K562 (cell line): ENCODE data around the gene CSNK1G3. TPM values are rescaled to one million over a fixed set of nuclear protein-coding genes. Genes with fewer than 3 reads are reported as not detected.
"Not testable (repeated sequence)": the region's sequence is repeated elsewhere in the genome, so short reads cannot be mapped to it uniquely, and the experiment has no call there.

Experiments
- ATAC-seq: fragments of 200-7000 bp; cut with Tn5 transposase; 3 replicates; pipeline ENCODE4 v1.9.1; 2020; ENCODE audit warnings: moderate library complexity
- BruUV-seq: library from RNA; stranded (reverse); fragments of 400-500 nt; replicated peaks from 2 replicates; lab custom pipeline; 2021; lab: Mats Ljungman, UMichigan
- CTCF ChIA-PET: fragments of 300-600 bp; formaldehyde crosslinking; extraction: SDS; loops from one replicate; lab custom pipeline; 2021; ENCODE audit warnings: low intra/inter-chr PET ratio; lab: Yijun Ruan, JAX
- POLR2A ChIA-PET: fragments of 300-600, 350-650 bp; sonication (Branson Sonifier 250); formaldehyde crosslinking; extraction: SDS; loops from one replicate; lab custom pipeline; 2021; ENCODE audit warnings: antibody characterized with exemption, inconsistent platforms; lab: Yijun Ruan, JAX
- DNase-seq, 4 experiments: peaks; one replicate each; pipeline versions ENCODE4 v3.0.0 to v3.0.0-alpha.2; 2011 to 2018; ENCODE audit warnings: low spot score in 3 of 4, mixed read lengths in 3 of 4; ENCODE audit errors: extremely low read depth in 1 of 4
- FAIRE-seq: peaks from 2 replicates; lab custom pipeline; 2011; peaks lifted over from hg19 to GRCh38; lab: Jason Lieb, UNC
- H2AFZ ChIP-seq: 2 replicates; pipeline ENCODE4 v1.6.0; 2011; ENCODE audit warnings: low read depth, low read length, control low read depth, inconsistent platforms
- H3K27ac ChIP-seq: fragments of 200-600 bp; 3 replicates; pipeline ENCODE4 v1.8.0; 2011; ENCODE audit warnings: low read depth, mild to moderate bottlenecking, control low read depth, inconsistent platforms, low read length, moderate library complexity, mixed read lengths; ENCODE audit errors: extremely low read depth
- H3K27me3 ChIP-seq, 2 experiments: fragments of 300-600 bp in 1 of 2; 2 replicates in 1 of 2; 3 replicates in 1 of 2; pipeline versions ENCODE4 v1.6.0 to v1.8.0; 2011; ENCODE audit warnings: inconsistent platforms in 2 of 2, low read length in 2 of 2, mild to moderate bottlenecking in 1 of 2, mixed read lengths in 1 of 2, moderate library complexity in 1 of 2; ENCODE audit not compliant: control insufficient read depth in 2 of 2, insufficient read depth in 2 of 2
- H3K36me3 ChIP-seq: fragments of 300-600 bp; 3 replicates; pipeline ENCODE4 v1.8.0; 2011; ENCODE audit warnings: mild to moderate bottlenecking, low read length, inconsistent platforms; ENCODE audit not compliant: control insufficient read depth, insufficient read depth
- H3K4me1 ChIP-seq, 2 experiments: fragments of 200-600 bp in 1 of 2; replicated peaks in 1 of 2; 2 replicates in 1 of 2; 3 replicates in 1 of 2; pipeline versions ENCODE4 v1.5.1 to v1.8.0; 2011; ENCODE audit warnings: inconsistent platforms in 2 of 2, low read length in 2 of 2, mild to moderate bottlenecking in 1 of 2, mixed read lengths in 1 of 2, moderate library complexity in 1 of 2; ENCODE audit not compliant: control insufficient read depth in 2 of 2, insufficient read depth in 2 of 2
- H3K4me2 ChIP-seq: 2 replicates; pipeline ENCODE4 v1.6.1; 2011; ENCODE audit warnings: low read length, control low read depth, inconsistent platforms, mixed read lengths; ENCODE audit not compliant: insufficient read depth
- H3K4me3 ChIP-seq: fragments of 200-600 bp; sonication (generic), shearing (Covaris generic); 2 replicates; pipeline ENCODE4 v1.5.1; 2016; ENCODE audit warnings: control low read depth, inconsistent platforms
- H3K79me2 ChIP-seq: fragments of 200-600 bp; 3 replicates; pipeline ENCODE4 v1.8.0; 2011; ENCODE audit warnings: low read length, inconsistent platforms; ENCODE audit not compliant: control insufficient read depth, insufficient read depth
- H3K9ac ChIP-seq, 2 experiments: 2 replicates each; pipeline versions ENCODE4 v1.6.0 to v1.6.1; 2011; ENCODE audit warnings: low read depth in 2 of 2, low read length in 2 of 2, control low read depth in 1 of 2, inconsistent platforms in 1 of 2, mild to moderate bottlenecking in 1 of 2, mixed read lengths in 1 of 2; ENCODE audit not compliant: insufficient read depth in 1 of 2
- H3K9me1 ChIP-seq: one replicate; pipeline ENCODE4 v1.6.0; 2011; ENCODE audit warnings: inconsistent platforms, mild to moderate bottlenecking, low read length, moderate library complexity; ENCODE audit not compliant: control insufficient read depth, insufficient read depth
- H3K9me3 ChIP-seq: replicated peaks from 2 replicates; pipeline ENCODE4 v1.5.1; 2011; ENCODE audit warnings: low read depth, low read length, inconsistent platforms; ENCODE audit not compliant: control insufficient read depth, insufficient read depth
- H4K20me1 ChIP-seq: replicated peaks from 2 replicates; pipeline ENCODE4 v1.6.1; 2011; ENCODE audit warnings: low read length, inconsistent platforms, mixed read lengths; ENCODE audit not compliant: control insufficient read depth, insufficient read depth
- CEBPB ChIP-seq: fragments of 450-650 bp; IDR thresholded peaks from 2 replicates; pipeline ENCODE4 v1.6.1; 2016; ENCODE audit warnings: missing genetic modification characterization, missing compliant biosample characterization
- CEBPG ChIP-seq, 3 experiments: fragments of 200-800 bp in 1 of 3; sonication (Bioruptor generic) in 1 of 3; sonication (generic) in 1 of 3; formaldehyde crosslinking in 1 of 3; IDR thresholded peaks in 2 of 3; conservative IDR thresholded peaks in 1 of 3; 2 replicates each; pipeline versions ENCODE4 v1.6.1 to v1.8.0; 2016 to 2022; ENCODE audit warnings: missing compliant biosample characterization in 2 of 3, missing genetic modification characterization in 2 of 3, mild to moderate bottlenecking in 1 of 3, missing genetic modification reagents in 1 of 3
- ZSCAN29 ChIP-seq: fragments of 450-650 bp; IDR thresholded peaks from 2 replicates; pipeline ENCODE4 v1.6.1; 2017
- WGBS: fragments of 100-300 bp; shearing (Covaris generic); methylation state at CpG from one replicate; pipeline ENCODE4 v1.1.6; 2016; ENCODE audit warnings: low coverage, mixed read lengths; ENCODE audit not compliant: insufficient coverage; ENCODE audit errors: missing lambda C conversion rate; 5-methylcytosine and 5-hydroxymethylcytosine counted together
- in situ Hi-C: fragments of 300-500 bp; cut with MboI; formaldehyde crosslinking; loops from 4 replicates; pipeline ENCODE4 v1.15.0; 2018; ENCODE audit warnings: inconsistent platforms, mixed read lengths
- intact Hi-C: fragments of 100-400 bp; cut with micrococcal nuclease; formaldehyde crosslinking; loops from 2 replicates; pipeline ENCODE4 v1.14.2; 2022
- polyA plus RNA-seq, 8 experiments: library from polyadenylated mRNA; depleted of rRNA in 4 of 8; stranded (reverse) in 5 of 8; unstranded in 3 of 8; fragments of >200 nt; fragmentation: Nextera tagmentation in 2 of 8; fragmentation: Illumina TruSeq in 1 of 8; extraction: Ambion mirVana in 2 of 8; extraction: Trizol in 1 of 8; gene quantifications; 2 replicates each; pipeline versions ENCODE4 v1.2.1 to v1.2.3, GENCODE V29; 2011 to 2014; ENCODE audit warnings: inconsistent platforms in 1 of 8, missing spikeins in 1 of 8
- total RNA-seq, 7 experiments: library from RNA; depleted of rRNA in 6 of 7; stranded (reverse); fragments of >200 nt in 6 of 7; fragmentation: Illumina TruSeq in 2 of 7; extraction: Trizol in 2 of 7; gene quantifications; 2 replicates each; pipeline versions ENCODE4 v1.2.1 to v1.2.3, GENCODE V29; 2011 to 2021; ENCODE audit warnings: low replicate concordance in 1 of 7

Gene CSNK1G3
- total and polyA plus RNA-seq, 9 of the 15 experiments (the other 6 are each of a cell fraction or from before 2014, with no cell fraction given): 8.3 to 27.6 (median 16.5) TPM

- H3K4me3 ChIP-seq: no peak overlapping the region
- DNase-seq: no peak
- no peaks in the 10 kb centered on the region for H4K20me1 ChIP-seq
- BruUV-seq: no TSS peak
- no peaks in the 10 kb centered on the region for H3K79me2 ChIP-seq
- no peak overlapping the region for H3K4me2 ChIP-seq
- no peak overlapping the region for H2AFZ ChIP-seq
- H3K9me1 ChIP-seq: no peaks in the 10 kb centered on the region
- in situ Hi-C loops: no loop called here
- no peak overlapping the region for H3K9ac ChIP-seq
- 20% methylated on average over 5 of the region's 5 CpGs for WGBS
- H3K9me3 ChIP-seq: no peaks in the 10 kb centered on the region
- H3K4me1 ChIP-seq: no peaks in the 10 kb centered on the region
- H3K27ac ChIP-seq: no peak overlapping the region
- no peak for FAIRE-seq
- ATAC-seq: no peak
- intact Hi-C loops: no loop called here
- peaks cover 0 to 3% of the 10 kb centered on the region in 2 experiments; a peak in 1 of 5 replicates for H3K27me3 ChIP-seq
- ChIA-PET CTCF (no interaction called here), POLR2A (interaction anchor here (1.1 kb wide), 1 partner anchor 21 kb away, joined by 5 read pairs; the partner anchor contains the start of gene CSNK1G3)
- H3K36me3 ChIP-seq: no peaks in the 10 kb centered on the region
- TF ChIP-seq CEBPB (tag) (peak; percentile 62; the same call in 1 of the 2 replicates), CEBPG (CRISPR knock-in tag; IDR thresholded peaks at IDR 0.05) (no peak), CEBPG (tag; conservative IDR thresholded peaks at IDR 0.05 in 1 of 2, IDR thresholded peaks at IDR 0.05 in 1 of 2) (peak; percentile 18 to 39; a peak in 2 of 4 replicates), ZSCAN29 (no peak)
- TF ChIP-seq, all 486 proteins: peak for 2
Observed at GRCh38 chr5:123490974-123491373, 21.0 kb upstream of the CSNK1G3 start.

- H3K4me3 ChIP-seq, in situ Hi-C loops, H3K9ac ChIP-seq, H3K4me2 ChIP-seq, H3K27me3 ChIP-seq, FAIRE-seq, intact Hi-C loops, CTCF ChIA-PET, DNase-seq, H3K9me1 ChIP-seq, H3K4me1 ChIP-seq, H4K20me1 ChIP-seq, BruUV-seq, H3K9me3 ChIP-seq, H3K27ac ChIP-seq, H3K36me3 ChIP-seq, H3K79me2 ChIP-seq, H2AFZ ChIP-seq, ATAC-seq: not testable (repeated sequence)
- WGBS: 36% methylated on average over 2 of the region's 2 CpGs
- POLR2A ChIA-PET: interaction anchor here (0.7 kb wide), 1 partner anchor 17 kb away, joined by 3 read pairs; the partner anchor contains the start of gene CSNK1G3
Observed at GRCh38 chr5:123495211-123495610, 16.8 kb upstream of the CSNK1G3 start.
